Skeletal muscle satellite cell (primary cell): ENCODE results near the gene FAM219B.
"Not testable (repeated sequence)": the region's sequence is repeated elsewhere in the genome, so short reads cannot be mapped to it uniquely, and the experiment has no call there.

ENCODE experiments used
- H3K27me3 ChIP-seq: 2 replicates; pipeline ENCODE4 v1.7.0; 2013; ENCODE audit warnings: low read length; ENCODE audit not compliant: control insufficient read depth, insufficient read depth
- H3K36me3 ChIP-seq: 2 replicates; pipeline ENCODE4 v1.7.0; 2013; ENCODE audit warnings: mild to moderate bottlenecking, control low read depth, low read length; ENCODE audit not compliant: insufficient read depth
- H3K4me1 ChIP-seq: 2 replicates; pipeline ENCODE4 v1.7.0; 2013; ENCODE audit warnings: low read length; ENCODE audit not compliant: control insufficient read depth, insufficient read depth
- H3K4me2 ChIP-seq: 2 replicates; pipeline ENCODE4 v1.7.0; 2013; ENCODE audit warnings: mild to moderate bottlenecking, low read length
- H3K4me3 ChIP-seq: 2 replicates; pipeline ENCODE4 v1.7.0; 2013; ENCODE audit warnings: low read length
- H3K9ac ChIP-seq: 2 replicates; pipeline ENCODE4 v1.7.0; 2013; ENCODE audit warnings: mild to moderate bottlenecking, low read depth, low read length, moderate library complexity
- H3K9me3 ChIP-seq: replicated peaks from 2 replicates; pipeline ENCODE4 v1.7.0; 2013; ENCODE audit warnings: mild to moderate bottlenecking, control low read depth, low read length

The FAM219B gene

GRCh38 chr15:74902295-74903075, 4.2 kb downstream of the FAM219B start:
- Histone ChIP-seq H3K9me3 (no peaks in the 10 kb centered on the region), H3K4me2 (no peak overlapping the region), H3K4me3 (no peak overlapping the region), H3K9ac (no peak overlapping the region), H3K36me3 (peaks cover 63% of the 10 kb centered on the region), H3K27me3 (no peaks in the 10 kb centered on the region), H3K4me1 (peaks cover 28% of the 10 kb centered on the region)

GRCh38 chr15:74901612-74902063, 5.0 kb downstream of the FAM219B start:
- H3K27me3 ChIP-seq: no peaks in the 10 kb centered on the region
- H3K9ac ChIP-seq: no peak overlapping the region
- peaks cover 64% of the 10 kb centered on the region for H3K36me3 ChIP-seq
- no peak overlapping the region for H3K4me3 ChIP-seq
- no peaks in the 10 kb centered on the region for H3K9me3 ChIP-seq
- H3K4me1 ChIP-seq: peaks cover 23% of the 10 kb centered on the region
- no peak overlapping the region for H3K4me2 ChIP-seq

GRCh38 chr15:74897300-74897701, 9.3 kb downstream of the FAM219B start:
- Histone ChIP-seq H3K9me3 (no peaks in the 10 kb centered on the region), H3K4me3 (no peak overlapping the region), H3K4me1 (peaks cover 3% of the 10 kb centered on the region), H3K27me3 (no peaks in the 10 kb centered on the region), H3K9ac (no peak overlapping the region), H3K36me3 (peaks cover 63% of the 10 kb centered on the region), H3K4me2 (no peak overlapping the region)

- H3K9me3 ChIP-seq: no peaks in the 10 kb centered on the region
- H3K36me3 ChIP-seq: peaks cover 59% of the 10 kb centered on the region
- peaks cover 1% of the 10 kb centered on the region for H3K4me1 ChIP-seq
- no peak overlapping the region for H3K4me3 ChIP-seq
- no peaks in the 10 kb centered on the region for H3K27me3 ChIP-seq
- no peak overlapping the region for H3K9ac ChIP-seq
- no peak overlapping the region for H3K4me2 ChIP-seq
These were observed 10.3 kb downstream of the FAM219B start for GRCh38 chr15:74896316-74896715.

- Histone ChIP-seq H3K4me3 (no peak overlapping the region), H3K4me2 (no peak overlapping the region), H3K9ac (no peak overlapping the region), H3K27me3 (no peaks in the 10 kb centered on the region), H3K4me1 (peaks cover 3% of the 10 kb centered on the region), H3K9me3 (no peaks in the 10 kb centered on the region), H3K36me3 (peaks cover 55% of the 10 kb centered on the region)
These were observed 10.8 kb downstream of the FAM219B start for GRCh38 chr15:74895830-74896229.

- not testable (repeated sequence) for H3K4me2 ChIP-seq, H3K4me3 ChIP-seq, H3K4me1 ChIP-seq, H3K9me3 ChIP-seq, H3K27me3 ChIP-seq, H3K9ac ChIP-seq
- H3K36me3 ChIP-seq: peaks cover 40% of the 10 kb centered on the region
These were observed 12.3 kb downstream of the FAM219B start for GRCh38 chr15:74894383-74894782.

- H3K36me3 ChIP-seq: peaks cover 33% of the 10 kb centered on the region
- no peaks in the 10 kb centered on the region for H3K9me3 ChIP-seq
- no peak overlapping the region for H3K9ac ChIP-seq
- H3K27me3 ChIP-seq: no peaks in the 10 kb centered on the region
- H3K4me3 ChIP-seq: no peak overlapping the region
- H3K4me2 ChIP-seq: no peak overlapping the region
- peaks cover 14% of the 10 kb centered on the region for H3K4me1 ChIP-seq
These were observed 13.0 kb downstream of the FAM219B start for GRCh38 chr15:74893627-74894026.

- no peak overlapping the region for H3K4me2 ChIP-seq
- no peak overlapping the region for H3K4me3 ChIP-seq
- no peak overlapping the region for H3K9ac ChIP-seq
- H3K27me3 ChIP-seq: no peaks in the 10 kb centered on the region
- H3K4me1 ChIP-seq: peaks cover 14% of the 10 kb centered on the region
- H3K36me3 ChIP-seq: peaks cover 30% of the 10 kb centered on the region
- no peaks in the 10 kb centered on the region for H3K9me3 ChIP-seq
These were observed 13.7 kb downstream of the FAM219B start for GRCh38 chr15:74892931-74893330.

GRCh38 chr15:74892313-74892712, 14.3 kb downstream of the FAM219B start:
- H3K4me3 ChIP-seq: no peak overlapping the region
- H3K9me3 ChIP-seq: no peaks in the 10 kb centered on the region
- no peak overlapping the region for H3K4me2 ChIP-seq
- H3K9ac ChIP-seq: no peak overlapping the region
- H3K36me3 ChIP-seq: peaks cover 25% of the 10 kb centered on the region
- peaks cover 14% of the 10 kb centered on the region for H3K4me1 ChIP-seq
- no peaks in the 10 kb centered on the region for H3K27me3 ChIP-seq

- Histone ChIP-seq H3K9me3 (no peaks in the 10 kb centered on the region), H3K36me3 (peaks cover 25% of the 10 kb centered on the region), H3K27me3 (no peaks in the 10 kb centered on the region)
These were observed 15.2 kb downstream of the FAM219B start for GRCh38 chr15:74891469-74891868.

GRCh38 chr15:74890665-74890960, 16.0 kb downstream of the FAM219B start:
- peak overlapping the region; percentile 86 for H3K9ac ChIP-seq
- peak overlapping the region; percentile 91 for H3K4me3 ChIP-seq
- H3K4me1 ChIP-seq: peaks cover 14% of the 10 kb centered on the region
- no peaks in the 10 kb centered on the region for H3K9me3 ChIP-seq
- peak overlapping the region; percentile 81 for H3K4me2 ChIP-seq
- no peaks in the 10 kb centered on the region for H3K27me3 ChIP-seq
- H3K36me3 ChIP-seq: peaks cover 19% of the 10 kb centered on the region

More at GRCh38 chr15:74891469-74891868, 15.2 kb downstream of the FAM219B start:
- Histone ChIP-seq H3K9ac (no peak overlapping the region), H3K4me2 (no peak overlapping the region), H3K4me3 (no peak overlapping the region), H3K4me1 (peaks cover 14% of the 10 kb centered on the region)
